AG09309 (cell line): ENCODE measurements around the gene OR6S1.

Experiments used
- DNase-seq: peaks from one replicate; pipeline ENCODE4 v3.0.0-alpha.2; 2010; ENCODE audit warnings: low read depth
- H3K4me3 ChIP-seq: 2 replicates; pipeline ENCODE4 v1.5.1; 2011; ENCODE audit warnings: mild to moderate bottlenecking, low read depth, low read length, moderate library complexity; ENCODE audit not compliant: control insufficient read depth
- CTCF ChIP-seq: IDR thresholded peaks from 2 replicates; pipeline ENCODE4 v1.5.1; 2011; ENCODE audit warnings: mild to moderate bottlenecking, low read depth, low read length, inconsistent platforms; ENCODE audit not compliant: insufficient read depth, control insufficient read depth; ENCODE audit errors: missing control alignments

OR6S1 gene

GRCh38 chr14:20608383-20609110 is 32.9 kb downstream of the OR6S1 start:
- TF ChIP-seq CTCF = no peak
- no peak overlapping the region for H3K4me3 ChIP-seq
- DNase-seq = no peak

- no peak for TF ChIP-seq CTCF
- no peak overlapping the region for H3K4me3 ChIP-seq
- no peak for DNase-seq
These were observed 33.9 kb downstream of the OR6S1 start for GRCh38 chr14:20607617-20608016.

- H3K4me3 ChIP-seq = no peak overlapping the region
- no peak for DNase-seq
- no peak for TF ChIP-seq CTCF
These were observed 34.6 kb downstream of the OR6S1 start for GRCh38 chr14:20606902-20607242.

- no peak overlapping the region for H3K4me3 ChIP-seq
- DNase-seq = no peak
- peak; percentile 76 for TF ChIP-seq CTCF
These were observed 35.1 kb downstream of the OR6S1 start for GRCh38 chr14:20606190-20606901.

GRCh38 chr14:20603813-20604690 is 37.4 kb downstream of the OR6S1 start:
- H3K4me3 ChIP-seq = no peak overlapping the region
- TF ChIP-seq CTCF = no peak
- DNase-seq = no peak

- DNase-seq = no peak
- TF ChIP-seq CTCF = no peak
- no peak overlapping the region for H3K4me3 ChIP-seq
These were observed 38.9 kb downstream of the OR6S1 start for GRCh38 chr14:20602583-20602982.
